GM19099 (cell line): ENCODE measurements around the gene HIF1A.

Source experiments
- POLR2A ChIP-seq: IDR thresholded peaks from 3 replicates; pipeline ENCODE4 v1.6.1; 2011; ENCODE audit warnings: low read depth; ENCODE audit not compliant: insufficient read length; ENCODE audit errors: extremely low read depth

The HIF1A gene

DNA sequence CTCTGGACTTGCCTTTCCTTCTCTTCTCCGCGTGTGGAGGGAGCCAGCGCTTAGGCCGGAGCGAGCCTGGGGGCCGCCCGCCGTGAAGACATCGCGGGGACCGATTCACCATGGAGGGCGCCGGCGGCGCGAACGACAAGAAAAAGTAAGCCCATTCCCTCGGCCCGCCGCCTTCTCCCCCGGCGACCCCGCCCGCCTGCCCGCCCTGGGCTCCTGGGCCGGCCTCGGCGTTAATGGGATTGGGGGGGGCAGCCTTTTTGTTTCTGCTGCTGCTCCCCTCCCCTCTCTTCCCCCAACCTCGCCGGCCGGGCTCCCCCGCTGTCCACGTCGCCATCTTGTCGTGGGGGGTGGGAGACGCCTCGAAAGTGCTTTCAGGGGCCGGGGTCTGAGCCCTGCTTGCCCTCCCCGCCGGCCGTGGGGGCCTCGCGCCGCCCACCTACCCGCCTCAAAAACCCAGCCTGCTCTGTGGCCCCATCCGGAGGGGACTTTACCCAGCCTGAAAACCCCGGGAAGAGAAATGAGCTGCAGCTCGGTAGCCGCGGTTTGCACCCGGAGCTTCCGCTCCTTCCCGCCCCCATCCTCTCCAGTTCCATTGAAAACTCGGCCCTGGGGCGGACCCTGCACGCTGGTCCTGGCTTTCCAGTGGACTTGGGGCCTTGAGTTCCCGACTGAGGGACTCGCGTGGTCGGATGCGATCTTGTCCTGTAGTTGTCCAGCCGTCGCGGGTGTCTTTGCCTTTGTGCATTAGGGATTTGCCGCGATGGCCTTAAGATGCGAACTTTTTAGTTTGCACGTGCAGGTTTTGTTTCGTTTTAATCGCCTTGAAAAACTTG lies 598 bp downstream of the HIF1A start:
- no peak for TF ChIP-seq POLR2A

DNA sequence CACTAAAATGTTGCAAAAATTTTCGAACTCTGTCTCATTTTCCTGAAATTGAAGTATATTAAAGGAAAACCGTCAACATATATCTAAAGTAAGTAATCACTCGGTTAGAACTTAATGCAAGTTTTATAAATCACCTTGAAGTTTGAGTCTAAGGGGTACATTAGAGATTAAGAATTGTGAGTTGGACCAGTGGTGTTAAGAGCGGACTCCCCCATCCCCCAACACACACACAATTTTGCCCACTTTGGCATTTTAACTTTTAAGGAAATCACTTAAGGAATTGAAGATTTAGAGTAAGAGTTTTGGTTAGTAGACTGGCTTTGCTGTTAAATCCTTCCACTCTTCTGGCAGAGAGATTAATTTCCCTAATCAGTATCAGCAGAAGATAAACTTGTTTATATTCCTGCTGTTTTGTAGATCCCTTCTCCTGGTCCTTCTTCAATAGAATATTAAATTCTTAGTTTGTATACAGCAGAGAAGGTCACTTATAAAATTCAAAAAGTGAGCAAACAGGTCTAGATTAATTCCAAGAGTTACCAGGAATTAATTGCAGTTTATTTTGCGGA lies 1.5 kb downstream of the HIF1A start:
- TF ChIP-seq POLR2A = no peak

DNA sequence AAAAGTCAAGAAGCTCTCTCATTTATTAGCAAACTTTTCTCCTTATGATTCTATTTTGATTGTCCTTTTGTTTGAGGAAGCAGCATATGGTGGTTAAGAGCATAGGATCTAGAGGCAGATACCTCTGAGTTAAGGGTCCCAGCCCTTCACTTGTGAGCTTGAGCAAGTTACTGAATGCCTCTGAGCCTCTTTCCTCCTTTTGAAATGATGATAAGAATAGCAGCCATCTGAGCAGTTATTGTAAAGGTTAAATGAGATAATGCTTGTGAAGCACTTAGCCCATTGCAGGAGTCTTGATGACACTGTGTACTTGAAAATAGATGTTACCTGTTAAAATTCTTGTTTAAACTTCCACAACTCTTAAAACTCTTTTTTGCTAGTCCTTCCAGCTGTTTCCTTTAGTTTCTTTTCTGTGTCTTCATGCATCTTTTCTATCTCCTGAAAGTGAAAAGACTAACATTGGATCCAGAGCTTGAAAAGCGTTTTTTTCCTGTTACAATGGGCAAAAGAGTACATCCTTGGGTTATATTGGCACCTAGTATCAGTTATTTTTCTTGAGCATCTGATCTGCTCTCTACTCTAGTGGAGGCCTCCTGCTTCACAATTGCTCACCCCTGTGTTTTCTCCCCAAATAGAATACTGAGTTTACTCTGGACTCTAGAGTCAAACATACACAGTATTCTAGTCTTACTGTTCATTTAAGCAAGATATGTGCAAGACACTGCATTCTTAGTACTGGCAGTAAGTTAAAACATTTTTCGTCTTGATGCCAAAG lies 3.1 kb downstream of the HIF1A start:
- TF ChIP-seq POLR2A = no peak

DNA sequence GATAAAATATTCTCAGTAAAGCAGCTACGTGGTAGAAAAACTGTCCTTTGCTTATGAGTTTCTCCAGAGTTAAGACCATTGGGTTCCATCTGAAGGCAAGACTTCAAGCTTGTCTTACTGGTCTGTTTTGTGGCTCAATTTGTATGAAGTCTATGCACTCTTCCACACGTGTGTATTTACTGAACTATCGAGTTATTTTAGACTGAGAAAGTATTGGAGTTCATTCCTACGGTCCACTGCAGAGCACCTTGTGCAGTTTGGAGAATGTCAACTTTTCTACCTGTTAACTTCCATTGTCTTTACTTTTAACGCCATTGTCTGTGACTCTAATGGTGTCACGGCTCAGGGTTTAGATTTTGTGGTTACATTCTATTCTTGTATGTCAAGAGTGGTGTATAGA lies 3.7 kb downstream of the HIF1A start:
- no peak for TF ChIP-seq POLR2A

DNA sequence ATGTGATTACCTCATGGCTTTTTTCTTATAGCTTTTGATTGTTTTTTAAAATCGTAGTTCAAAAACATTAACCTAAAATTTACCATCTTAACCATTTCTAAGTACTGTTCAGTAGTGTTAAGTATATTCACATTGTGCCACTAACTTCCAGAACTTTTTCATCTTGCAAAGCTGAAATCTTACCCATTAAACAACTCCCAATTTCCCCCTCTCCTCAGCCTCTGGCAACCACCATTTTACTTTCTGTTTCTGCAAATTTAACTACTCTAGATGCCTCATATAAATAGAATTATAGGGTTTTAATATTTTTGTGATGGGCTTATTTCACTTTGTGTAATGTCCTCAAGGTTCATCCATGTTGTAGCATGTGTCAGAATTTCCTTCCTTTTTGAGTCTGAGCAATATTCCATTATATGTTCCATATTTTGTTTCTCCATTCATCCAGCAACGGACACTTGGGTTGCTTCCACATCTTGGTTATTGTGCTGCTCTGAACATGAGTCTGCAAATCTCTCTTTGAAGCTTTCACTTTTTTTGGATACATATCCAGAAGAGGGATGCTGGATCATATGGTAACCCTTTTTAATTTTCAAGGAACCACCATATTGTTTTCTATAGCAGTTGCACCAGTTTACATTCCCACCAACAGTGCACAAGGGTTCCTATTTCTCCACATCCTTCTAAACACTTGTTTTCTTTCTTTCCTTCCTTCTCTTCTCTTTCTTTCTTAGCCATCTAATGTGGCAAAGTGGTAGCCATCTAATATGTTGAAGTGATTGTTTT lies 5.0 kb downstream of the HIF1A start:
- TF ChIP-seq POLR2A = no peak

DNA sequence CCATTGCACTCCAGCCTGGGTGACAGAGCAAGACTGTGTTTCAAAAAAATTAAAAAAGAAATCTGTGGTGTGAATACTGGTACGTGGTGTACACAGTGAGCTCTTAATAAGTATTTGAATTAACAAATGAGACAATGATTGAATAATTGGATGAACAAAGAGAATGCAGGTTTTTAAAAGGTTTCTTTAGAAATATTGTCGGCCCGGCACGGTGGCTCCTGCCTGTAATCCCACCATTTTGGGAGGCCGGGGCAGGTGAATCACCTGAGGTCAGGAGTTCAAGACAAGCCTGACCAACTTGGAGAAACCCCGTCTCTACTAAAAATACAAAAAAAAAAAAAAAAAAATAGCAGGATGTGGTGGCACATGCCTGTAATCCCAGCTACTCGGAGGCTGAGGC lies 6.6 kb downstream of the HIF1A start:
- TF ChIP-seq POLR2A = no peak

DNA sequence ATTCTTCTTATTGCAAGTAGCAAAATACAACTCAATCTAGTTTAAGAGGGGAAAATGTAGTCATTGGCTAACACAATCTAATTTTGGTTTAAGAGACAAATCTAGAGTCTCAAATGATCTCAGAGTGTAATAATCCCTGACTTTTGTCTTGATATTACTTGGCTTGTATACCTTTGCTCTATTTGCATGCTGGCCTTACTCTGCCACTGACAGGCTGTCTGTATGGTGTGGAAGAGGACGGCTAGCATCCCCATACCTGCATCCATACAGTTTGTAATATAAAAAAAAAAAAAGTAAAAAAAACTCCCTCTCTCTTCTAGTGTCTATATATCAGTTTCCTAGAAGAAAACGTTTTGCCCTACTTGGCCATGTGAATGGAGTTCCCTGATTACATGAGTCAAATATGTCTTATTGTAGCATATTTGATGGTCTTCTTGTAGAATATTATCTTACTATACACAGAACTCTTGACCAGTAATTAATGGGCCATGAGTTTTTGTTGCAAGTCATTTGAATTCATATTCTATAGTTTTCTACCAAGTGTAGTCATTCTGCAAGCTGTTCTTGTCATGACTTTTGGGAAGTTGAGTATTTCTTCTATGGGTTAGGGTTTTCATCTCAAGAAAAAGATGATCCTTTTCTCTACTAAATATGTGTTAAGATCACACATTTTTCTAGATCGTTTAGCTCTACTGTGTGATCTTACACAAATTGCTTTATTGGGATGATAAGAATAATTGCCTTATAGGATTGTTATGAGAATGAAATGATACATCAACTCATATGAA lies 8.2 kb downstream of the HIF1A start:
- no peak for TF ChIP-seq POLR2A

DNA sequence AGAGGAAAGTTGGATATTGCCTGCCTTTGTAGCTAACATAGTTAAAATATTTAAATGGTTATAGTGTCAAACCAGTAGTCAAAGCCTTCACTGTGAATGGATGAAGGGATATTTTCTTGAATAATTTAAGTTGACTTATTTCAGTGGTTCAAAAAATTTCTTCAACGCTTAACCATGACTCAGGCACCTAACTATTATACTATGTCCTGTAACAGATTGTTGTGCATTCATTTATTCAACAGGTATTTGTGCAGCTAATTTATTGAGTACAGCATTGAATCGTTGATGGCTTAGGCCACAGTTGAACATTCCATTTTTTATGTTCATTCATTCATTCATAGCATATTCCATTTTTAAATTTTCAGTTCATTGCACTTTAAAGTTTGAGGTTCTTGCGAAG lies 9.2 kb downstream of the HIF1A start:
- no peak for TF ChIP-seq POLR2A

DNA sequence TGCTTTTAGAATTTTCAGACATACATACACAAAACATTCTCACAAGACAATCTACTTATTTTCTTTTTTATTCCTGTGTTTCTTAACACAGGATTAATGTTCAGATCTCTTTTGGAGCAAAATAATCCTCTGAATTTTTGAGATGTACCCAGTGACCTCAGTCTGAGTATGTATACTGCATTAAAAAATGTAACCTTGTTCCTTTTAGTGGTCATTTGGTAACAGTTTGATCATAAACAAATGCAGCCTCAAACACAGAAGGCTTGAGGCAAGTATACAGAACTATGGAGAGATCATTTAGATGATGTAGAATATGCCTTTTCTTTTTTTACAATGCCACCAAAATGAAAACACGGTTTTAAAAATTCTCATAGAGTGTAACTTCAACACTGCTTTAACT lies 9.7 kb downstream of the HIF1A start:
- no peak for TF ChIP-seq POLR2A

GRCh38 chr14:61706096-61706690 lies 10.9 kb downstream of the HIF1A start:
- TF ChIP-seq POLR2A = no peak

DNA sequence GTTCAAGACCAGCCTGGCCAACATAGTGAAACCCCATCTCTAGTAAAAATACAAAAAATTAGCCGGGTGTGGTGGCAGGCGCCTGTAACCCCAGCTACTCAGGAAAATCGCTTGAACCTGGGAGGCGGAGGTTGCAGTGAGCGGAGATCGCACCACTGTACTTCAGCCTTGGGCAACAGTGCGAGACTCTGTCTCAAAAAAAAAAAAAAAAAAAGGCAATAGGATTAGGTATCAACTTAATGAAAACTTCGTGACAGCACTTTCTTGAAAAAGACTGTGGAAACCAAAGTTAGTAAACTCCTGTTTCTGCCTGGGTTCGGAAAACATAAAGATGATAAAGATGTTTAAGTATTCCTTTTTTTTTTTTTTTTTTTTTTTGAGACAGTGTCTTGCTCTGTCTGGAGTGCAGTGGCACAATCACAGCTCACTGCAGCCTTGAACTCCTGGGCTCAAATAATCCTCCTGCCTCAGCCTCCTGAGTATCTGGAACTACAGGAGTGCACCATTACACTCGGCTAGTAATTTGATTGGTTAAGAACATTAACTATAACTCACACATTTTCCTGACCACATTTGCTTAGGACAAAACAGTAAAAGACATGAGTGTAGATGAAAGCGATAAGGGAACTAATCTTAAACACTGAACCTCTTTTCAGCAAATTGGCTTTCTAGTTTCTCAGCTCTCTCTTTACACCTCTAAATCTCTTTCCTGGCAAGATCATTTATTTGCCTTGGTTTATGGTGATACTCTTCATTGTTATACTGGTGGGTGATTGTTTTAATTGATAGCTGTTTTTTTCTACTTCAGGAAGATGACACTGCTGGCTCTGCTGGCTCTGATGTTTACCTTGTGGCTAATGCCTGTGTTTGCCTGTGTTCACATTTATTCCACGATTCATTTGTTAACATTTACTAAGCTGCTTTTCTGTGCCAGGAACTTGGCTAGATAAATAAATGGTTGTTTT lies 15.8 kb downstream of the HIF1A start:
- TF ChIP-seq POLR2A = no peak

- TF ChIP-seq POLR2A = no peak
Measured at GRCh38 chr14:61712137-61712536, 16.8 kb downstream of the HIF1A start.

- no peak for TF ChIP-seq POLR2A
Measured at GRCh38 chr14:61713724-61714437, 18.6 kb downstream of the HIF1A start.

GRCh38 chr14:61716956-61717355 lies 21.6 kb downstream of the HIF1A start:
- TF ChIP-seq POLR2A = no peak
